Body of pancreas (tissue), 4 donors: ENCODE results near the gene ENPP1.

Source experiments
- CTCF ChIP-seq, 7 experiments: fragments of 450-650 bp in 4 of 7; fragments of 200-600 bp in 3 of 7; sonication (generic) in 3 of 7; IDR thresholded peaks; one replicate each; pipeline ENCODE4 v1.5.1; 2016 to 2019; ENCODE audit warnings: antibody characterized with exemption in 7 of 7
- POLR2A ChIP-seq, 3 donors: fragments of 450-650 bp; IDR thresholded peaks; one replicate each; pipeline ENCODE4 v1.6.1; 2016; ENCODE audit warnings: antibody characterized with exemption in 3 of 3, mild to moderate bottlenecking in 2 of 3

- TF ChIP-seq CTCF (IDR thresholded peaks at IDR 0.05) (no peak), POLR2A (IDR thresholded peaks at IDR 0.05) (no peak)
Observed at GRCh38 chr6:131917763-131918649, 110.2 kb downstream of the ENPP1 start.
